ENCODE results near the gene DMWD. TPM values are rescaled to one million over a fixed set of nuclear protein-coding genes. Genes with fewer than 3 reads are reported as not detected.
A peak's percentile ranks its signal among the peaks of the same experiment; 100 is the strongest.

Gene DMWD
- polyA plus RNA-seq, 1 of the 3 experiments (the other 2 are of a cell fraction) = 40.6 TPM

- CTCF ChIA-PET = interaction anchor here (0.6 to 5.9 kb wide), 34 partner anchors 9 to 1260 kb away, joined by 3 to 100 read pairs (median 6); partner anchors contain the start of genes DMPK, DMWD, FBXO46 and MEIOSIN
- TF ChIP-seq CHD2 (IDR thresholded peaks at IDR 0.05; ENCODE audit: low read length, partially characterized antibody) (peak; percentile 93), FOXJ3 (CRISPR knock-in tag; IDR thresholded peaks at IDR 0.05) (no peak), TEAD4 (IDR thresholded peaks at IDR 0.05; ENCODE audit: borderline replicate concordance, insufficient read depth) (peak; percentile 82), RAD21 (IDR thresholded peaks at IDR 0.05; ENCODE audit: low read length) (no peak), PBX3 (IDR thresholded peaks at IDR 0.05) (peak; percentile 78), MEF2A (IDR thresholded peaks at IDR 0.05; ENCODE audit: borderline replicate concordance, low read depth) (no peak), IRF3 (IDR thresholded peaks at IDR 0.05; ENCODE audit: low read depth, low read length) (0 out of 2 replicates have a peak, but pooled peaks have one; percentile 10), FOSL2 (IDR thresholded peaks at IDR 0.05; ENCODE audit: borderline replicate concordance, low read depth) (no peak), USF2 (IDR thresholded peaks at IDR 0.05; ENCODE audit: borderline replicate concordance, low read depth, low read length) (no peak), NRF1 (IDR thresholded peaks at IDR 0.05; ENCODE audit: low read depth, low read length) (peak; percentile 90), EZH2phosphoT487 (IDR thresholded peaks at IDR 0.05; ENCODE audit: borderline replicate concordance, low read depth) (no peak), POLR2AphosphoS5 (IDR thresholded peaks at IDR 0.05; ENCODE audit: low read depth, low read length) (peak; percentile 86), REST (IDR thresholded peaks at IDR 0.05; ENCODE audit: low read depth, low read length) (no peak), GABPA (IDR thresholded peaks at IDR 0.05; ENCODE audit: low read depth) (peak; percentile 18; the same call in 1 of the 2 replicates), EP300 (IDR thresholded peaks at IDR 0.05; ENCODE audit: borderline replicate concordance in 1 of 2, low read depth in 1 of 2, low read length in 1 of 2) (no peak), USF1 (IDR thresholded peaks at IDR 0.05; ENCODE audit: borderline replicate concordance, low read depth) (no peak), GATA2 (CRISPR knock-in tag; IDR thresholded peaks at IDR 0.05) (no peak), RCOR1 (IDR thresholded peaks at IDR 0.05; ENCODE audit: low read length) (peak; percentile 64; the same call in 1 of the 2 replicates), SIN3A (IDR thresholded peaks at IDR 0.05; ENCODE audit: borderline replicate concordance, low read depth, low read length) (peak; percentile 47; the same call in 1 of the 2 replicates), MXI1 (IDR thresholded peaks at IDR 0.05; ENCODE audit: low read depth, low read length) (0 out of 2 replicates have a peak, but pooled peaks have one; percentile 15), JUND (IDR thresholded peaks at IDR 0.05) (0 out of 2 replicates have a peak, but pooled peaks have one; percentile 35), RXRA (IDR thresholded peaks at IDR 0.05; ENCODE audit: borderline replicate concordance, low read depth) (no peak), TAF1 (IDR thresholded peaks at IDR 0.05; ENCODE audit: borderline replicate concordance, low read depth, low read length) (peak; percentile 79), YY1 (IDR thresholded peaks at IDR 0.05; ENCODE audit: low read depth) (peak; percentile 22; the same call in 1 of the 2 replicates)
Measured at GRCh38 chr19:45768984-45769782, 23.5 kb downstream of the DMWD start, which contains the start of gene SIX5. SIX5 (minus strand) TSS chr19:45769252; CDS start chr19:45768844, 408 bp downstream.

More at GRCh38 chr19:45768984-45769782, 23.5 kb downstream of the DMWD start, which contains the start of gene SIX5:
- DNase-seq = peak; percentile 98
- Histone ChIP-seq H2AFZ (ENCODE audit: low read depth) (peak within 1 kb of the TSS; percentile 54; the same call in 1 of the 2 replicates), H3K4me1 (ENCODE audit: control insufficient read depth in 1 of 2, insufficient read depth in 2 of 2, low read depth in 1 of 2, low read length in 1 of 2) (peaks cover 8 to 30% of the 10 kb centered on the region in 2 experiments; a peak in 3 of 4 replicates), H4K20me1 (ENCODE audit: insufficient read depth) (peaks cover 11% of the 10 kb centered on the region; the same call in 1 of the 2 replicates), H3K9ac (peak within 1 kb of the TSS; percentile 78), H3K9me2 (no peaks in the 10 kb centered on the region), H3K4me2 (peak within 1 kb of the TSS; percentile 99), H3K4me3 (ENCODE audit: low read depth in 2 of 2, low read length in 1 of 2) (peak within 1 kb of the TSS; percentile 64 to 70), H3F3A (replicated peaks; ENCODE audit: insufficient read depth) (peaks cover 41% of the 10 kb centered on the region), H3K79me2 (ENCODE audit: insufficient read depth) (no peaks in the 10 kb centered on the region), H3K9me3 (no peaks in the 10 kb centered on the region), H3K36me3 (replicated peaks in 1 of 2; ENCODE audit: control insufficient read depth in 1 of 2, insufficient read depth in 2 of 2, low read length in 1 of 2) (peaks cover 10 to 24% of the 10 kb centered on the region in 2 experiments), H3K27ac (ENCODE audit: low read depth in 2 of 2, low read length in 1 of 2) (peak within 1 kb of the TSS; percentile 84 to 95), H3K27me3 (ENCODE audit: insufficient read depth) (no peaks in the 10 kb centered on the region)
- POLR2A ChIA-PET = interaction anchor here (0.6 to 3.6 kb wide), 15 partner anchors 9 to 582 kb away, joined by 3 to 19 read pairs (median 4); partner anchors contain the start of genes DMPK, DMWD, FBXO46 and QPCTL
- 3% methylated on average over 34 of the region's 70 CpGs for WGBS (ENCODE audit: low lambda C conversion rate)

All from SK-N-SH (cell line).